Suprapubic skin (tissue), 4 donors: ENCODE results near the gene HDAC11.

ENCODE experiments used
- CTCF ChIP-seq, 2 donors: fragments of 200-600 bp in 1 of 2; fragments of 450-650 bp in 1 of 2; sonication (generic) in 1 of 2; IDR thresholded peaks; one replicate each; pipeline ENCODE4 v1.5.1; 2016 to 2019; ENCODE audit warnings: antibody characterized with exemption in 2 of 2, mild to moderate bottlenecking in 1 of 2, moderate library complexity in 1 of 2
- EP300 ChIP-seq: sonication (generic); formaldehyde crosslinking; IDR thresholded peaks from one replicate; pipeline ENCODE4 v1.6.1; 2017; ENCODE audit warnings: antibody characterized with exemption
- POLR2A ChIP-seq, 2 donors: fragments of 450-650 bp; IDR thresholded peaks; one replicate each; pipeline ENCODE4 v1.6.1; 2017; ENCODE audit warnings: antibody characterized with exemption in 2 of 2, mild to moderate bottlenecking in 2 of 2, moderate library complexity in 2 of 2
- POLR2AphosphoS5 ChIP-seq, 3 donors: sonication (generic); formaldehyde crosslinking; IDR thresholded peaks; one replicate each; pipeline ENCODE4 v1.6.1; 2017; ENCODE audit warnings: antibody characterized with exemption in 3 of 3

GRCh38 chr3:13515786-13516759 lies 36.0 kb downstream of the HDAC11 start:
- TF ChIP-seq CTCF (IDR thresholded peaks at IDR 0.05) (no peak), POLR2AphosphoS5 (IDR thresholded peaks at IDR 0.05) (no peak), POLR2A (IDR thresholded peaks at IDR 0.05) (no peak), EP300 (no peak)
